Thyroid gland (tissue), 4 donors: ENCODE measurements around the gene PCDHA12.

Experiments
- CTCF ChIP-seq, 6 experiments: fragments of 200-600 bp in 3 of 6; fragments of 450-650 bp in 3 of 6; sonication (generic) in 3 of 6; IDR thresholded peaks; one replicate each; pipeline ENCODE4 v1.5.1; 2016 to 2019; ENCODE audit warnings: antibody characterized with exemption in 6 of 6, mild to moderate bottlenecking in 2 of 6, inconsistent platforms in 1 of 6, moderate library complexity in 1 of 6
- POLR2A ChIP-seq, 2 donors: fragments of 450-650 bp; IDR thresholded peaks; one replicate each; pipeline ENCODE4 v1.6.1; 2017; ENCODE audit warnings: antibody characterized with exemption in 2 of 2, mild to moderate bottlenecking in 2 of 2, moderate library complexity in 1 of 2

- no peak for TF ChIP-seq POLR2A (IDR thresholded peaks at IDR 0.05)
- TF ChIP-seq CTCF (IDR thresholded peaks at IDR 0.05): no peak
Observed at GRCh38 chr5:140833993-140834392, 41.1 kb upstream of the PCDHA12 start, which contains the start of gene PCDHA7.
